DND-41 (cell line): ENCODE measurements around the gene GPC5.
"Not testable (repeated sequence)": the region's sequence is repeated elsewhere in the genome, so short reads cannot be mapped to it uniquely, and the experiment has no call there.

Experiments
- EZH2 ChIP-seq: IDR thresholded peaks from 3 replicates; pipeline ENCODE4 v1.6.1; 2012; ENCODE audit warnings: borderline replicate concordance, low read depth, mild to moderate bottlenecking, moderate library complexity, low read length, inconsistent platforms; ENCODE audit not compliant: severe bottlenecking
- TF ChIP-seq, protein P1 (sequence below): IDR thresholded peaks from 2 replicates; pipeline ENCODE4 v1.5.1; 2012; ENCODE audit warnings: borderline replicate concordance, low read length, moderate library complexity, mild to moderate bottlenecking; ENCODE audit not compliant: poor library complexity, severe bottlenecking; ENCODE audit errors: extremely low read depth

DNA sequence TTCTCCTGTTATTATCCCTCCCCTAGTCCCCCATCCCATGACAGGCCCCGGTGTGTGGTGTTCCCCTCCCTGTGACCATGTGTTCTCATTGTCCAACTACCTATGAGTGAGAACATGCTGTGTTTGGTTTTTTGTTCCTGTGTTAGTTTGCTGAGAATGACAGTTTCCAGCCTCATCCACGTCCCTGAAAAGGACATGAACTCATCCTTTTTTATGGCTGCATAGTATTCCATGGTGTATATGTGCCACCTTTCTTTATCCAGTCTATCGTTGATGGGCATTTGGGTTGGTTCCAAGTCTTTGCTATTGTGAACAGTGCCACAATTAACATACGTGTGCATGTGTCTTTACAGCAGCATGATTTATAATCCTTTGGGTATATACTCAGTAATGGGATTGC is 1297.4 kb downstream of the GPC5 start:
- TF ChIP-seq, protein P1, sequence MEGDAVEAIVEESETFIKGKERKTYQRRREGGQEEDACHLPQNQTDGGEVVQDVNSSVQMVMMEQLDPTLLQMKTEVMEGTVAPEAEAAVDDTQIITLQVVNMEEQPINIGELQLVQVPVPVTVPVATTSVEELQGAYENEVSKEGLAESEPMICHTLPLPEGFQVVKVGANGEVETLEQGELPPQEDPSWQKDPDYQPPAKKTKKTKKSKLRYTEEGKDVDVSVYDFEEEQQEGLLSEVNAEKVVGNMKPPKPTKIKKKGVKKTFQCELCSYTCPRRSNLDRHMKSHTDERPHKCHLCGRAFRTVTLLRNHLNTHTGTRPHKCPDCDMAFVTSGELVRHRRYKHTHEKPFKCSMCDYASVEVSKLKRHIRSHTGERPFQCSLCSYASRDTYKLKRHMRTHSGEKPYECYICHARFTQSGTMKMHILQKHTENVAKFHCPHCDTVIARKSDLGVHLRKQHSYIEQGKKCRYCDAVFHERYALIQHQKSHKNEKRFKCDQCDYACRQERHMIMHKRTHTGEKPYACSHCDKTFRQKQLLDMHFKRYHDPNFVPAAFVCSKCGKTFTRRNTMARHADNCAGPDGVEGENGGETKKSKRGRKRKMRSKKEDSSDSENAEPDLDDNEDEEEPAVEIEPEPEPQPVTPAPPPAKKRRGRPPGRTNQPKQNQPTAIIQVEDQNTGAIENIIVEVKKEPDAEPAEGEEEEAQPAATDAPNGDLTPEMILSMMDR: not testable (repeated sequence)
- TF ChIP-seq EZH2: not testable (repeated sequence)
